ENCODE results near the gene RAB3A.

Gene RAB3A

DNA sequence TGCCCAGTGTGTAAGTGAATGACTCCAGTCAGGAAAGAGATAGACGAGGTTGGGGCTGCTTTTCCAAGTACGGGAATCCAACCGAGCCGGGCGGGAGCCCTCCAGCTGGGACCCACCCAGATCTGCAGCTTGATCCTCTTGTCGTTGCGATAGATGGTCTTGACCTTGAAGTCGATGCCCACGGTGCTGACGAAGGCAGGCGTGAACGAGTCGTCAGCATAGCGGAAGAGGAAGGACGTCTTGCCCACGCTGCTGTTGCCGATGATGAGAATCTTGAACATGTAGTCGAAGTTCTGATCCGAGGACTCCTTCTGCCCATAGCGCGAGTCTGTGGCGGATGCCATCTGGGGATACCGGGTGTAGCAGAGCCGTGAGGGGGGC is 1.5 kb downstream of the RAB3A start:
- TF ChIP-seq ZNF114 (tag by site-specific recombination; IDR thresholded peaks at IDR 0.05) (no peak), ZSCAN4 (tag by site-specific recombination; IDR thresholded peaks at IDR 0.05) (no peak), ZNF548 (tag by site-specific recombination; IDR thresholded peaks at IDR 0.05) (no peak), ZBTB1 (tag by site-specific recombination; IDR thresholded peaks at IDR 0.05) (no peak), RBAK (tag by site-specific recombination; IDR thresholded peaks at IDR 0.05) (no peak)
- Histone ChIP-seq H3K4me1 (ENCODE audit: control insufficient read depth, insufficient read depth, low read length) (peaks cover 8% of the 10 kb centered on the region), H3K36me3 (ENCODE audit: control insufficient read depth in 2 of 2, insufficient read depth in 1 of 2, low read length in 2 of 2) (peaks cover 4 to 20% of the 10 kb centered on the region in 2 experiments; a peak in 2 of 3 replicates), H3K27ac (ENCODE audit: extremely low read depth, low read depth, low read length) (no peak overlapping the region), H3K4me3 (ENCODE audit: low read depth, low read length) (no peak overlapping the region), H3K9me3 (ENCODE audit: control insufficient read depth, insufficient read depth, low read depth, low read length) (no peaks in the 10 kb centered on the region)
- ChIA-PET CTCF (interaction anchor here (1.5 kb wide), 1 partner anchor 89 kb away, joined by 5 read pairs; no protein-coding TSS in a partner anchor), POLR2A (interaction anchor here (0.6 to 1.0 kb wide), 2 partner anchors 79 to 244 kb away, joined by 3 to 4 read pairs; partner anchors contain the start of gene JUND)

DNA sequence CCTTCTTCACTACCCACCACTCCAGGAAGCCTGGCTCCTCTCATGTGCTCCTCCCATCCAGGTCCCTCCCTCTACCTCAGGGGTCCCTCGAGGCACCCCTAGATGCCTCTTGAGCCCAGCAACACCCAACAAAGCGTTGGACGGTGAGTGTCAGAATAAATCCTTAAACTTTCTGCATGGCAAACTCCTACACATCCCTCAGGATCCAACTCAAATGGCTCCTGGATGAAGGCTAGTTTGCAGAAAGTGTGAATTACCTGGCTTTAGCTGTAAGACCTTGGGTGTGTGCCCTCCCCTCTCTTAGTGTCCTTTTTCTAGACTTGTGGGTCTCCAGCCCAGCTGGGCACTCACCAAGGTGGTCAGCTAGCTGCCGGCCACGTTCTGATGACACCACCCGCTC is 5.5 kb downstream of the RAB3A start:
- TF ChIP-seq ZNF24 (tag by site-specific recombination; IDR thresholded peaks at IDR 0.05) (no peak), ZFP3 (tag by site-specific recombination; IDR thresholded peaks at IDR 0.05; ENCODE audit: low read depth) (peak; percentile 90)
- H3K4me1 ChIP-seq (ENCODE audit: control insufficient read depth, insufficient read depth, low read length): no peaks in the 10 kb centered on the region
- POLR2A ChIA-PET: interaction anchor here (0.6 to 1.1 kb wide), 2 partner anchors 83 to 379 kb away, joined by 3 read pairs; partner anchors contain the start of gene JUND
- no peaks in the 10 kb centered on the region for H3K9me3 ChIP-seq (ENCODE audit: control insufficient read depth, insufficient read depth, low read depth, low read length)
- H3K36me3 ChIP-seq (ENCODE audit: control insufficient read depth in 2 of 2, insufficient read depth in 1 of 2, low read length in 2 of 2): peaks cover 4 to 32% of the 10 kb centered on the region in 2 experiments; a peak in 2 of 3 replicates
- no peak overlapping the region for H3K27ac ChIP-seq (ENCODE audit: extremely low read depth, low read depth, low read length)
- CTCF ChIA-PET: interaction anchor here (1.7 kb wide), 1 partner anchor 54 kb away, joined by 4 read pairs; no protein-coding TSS in a partner anchor
- H3K4me3 ChIP-seq (ENCODE audit: low read depth, low read length): no peak overlapping the region

DNA sequence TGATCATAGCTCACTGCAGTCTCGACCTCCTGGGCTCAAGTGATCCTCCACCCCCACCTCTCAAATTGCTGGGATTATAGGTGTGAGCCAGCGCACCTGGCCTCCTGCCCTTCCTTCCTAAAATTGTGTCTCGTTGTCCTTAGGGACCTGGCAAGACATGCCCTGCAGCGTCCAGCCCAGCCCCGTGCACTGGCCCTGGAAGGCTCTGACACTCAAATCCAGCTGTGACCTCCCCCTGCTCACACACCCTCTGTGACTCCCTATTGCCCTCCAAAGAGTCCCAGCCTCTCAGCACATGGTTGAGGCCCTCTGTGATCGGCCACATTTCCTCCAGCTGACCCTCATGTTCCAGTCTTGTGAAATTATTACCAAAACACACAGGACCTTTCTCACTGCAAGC is 5.9 kb downstream of the RAB3A start:
- no peak for TF ChIP-seq MYNN (tag by site-specific recombination; IDR thresholded peaks at IDR 0.05; ENCODE audit: borderline replicate concordance)
- peak; percentile 58; the same call in 1 of the 2 replicates for TF ChIP-seq ZNF16 (tag by site-specific recombination; IDR thresholded peaks at IDR 0.05; ENCODE audit: low read depth)
- TF ChIP-seq ZNF610 (tag by site-specific recombination; IDR thresholded peaks at IDR 0.05; ENCODE audit: borderline replicate concordance): no peak
- TF ChIP-seq ZNF274 (IDR thresholded peaks at IDR 0.05; ENCODE audit: low read length): no peak
- no peak for TF ChIP-seq ZNF274 (tag by site-specific recombination; IDR thresholded peaks at IDR 0.05; ENCODE audit: borderline replicate concordance)
- TF ChIP-seq ZNF558 (tag by site-specific recombination; IDR thresholded peaks at IDR 0.05): peak; percentile 66
- ChIA-PET CTCF (interaction anchor here (1.7 kb wide), 1 partner anchor 54 kb away, joined by 4 read pairs; no protein-coding TSS in a partner anchor), POLR2A (interaction anchor here (0.6 to 1.1 kb wide), 2 partner anchors 84 to 379 kb away, joined by 3 read pairs; partner anchors contain the start of gene JUND)
- no peak overlapping the region for H3K4me3 ChIP-seq (ENCODE audit: low read depth, low read length)
- peaks cover 4 to 32% of the 10 kb centered on the region in 2 experiments; a peak in 2 of 3 replicates for H3K36me3 ChIP-seq (ENCODE audit: control insufficient read depth in 2 of 2, insufficient read depth in 1 of 2, low read length in 2 of 2)
- no peaks in the 10 kb centered on the region for H3K9me3 ChIP-seq (ENCODE audit: control insufficient read depth, insufficient read depth, low read depth, low read length)
- H3K27ac ChIP-seq (ENCODE audit: extremely low read depth, low read depth, low read length): no peak overlapping the region
- H3K4me1 ChIP-seq (ENCODE audit: control insufficient read depth, insufficient read depth, low read length): no peaks in the 10 kb centered on the region

- Histone ChIP-seq H3K4me1 (ENCODE audit: control insufficient read depth, insufficient read depth, low read length) (no peaks in the 10 kb centered on the region), H3K36me3 (ENCODE audit: control insufficient read depth in 2 of 2, insufficient read depth in 1 of 2, low read length in 2 of 2) (peaks cover 4 to 29% of the 10 kb centered on the region in 2 experiments; a peak in 2 of 3 replicates), H3K4me3 (ENCODE audit: low read depth, low read length) (no peak overlapping the region), H3K9me3 (ENCODE audit: control insufficient read depth, insufficient read depth, low read depth, low read length) (no peaks in the 10 kb centered on the region), H3K27ac (ENCODE audit: extremely low read depth, low read depth, low read length) (no peak overlapping the region)
- CTCF ChIA-PET: no interaction called here
- TF ChIP-seq ZNF514 (tag by site-specific recombination; IDR thresholded peaks at IDR 0.05): no peak
- no peak for TF ChIP-seq ZBTB48 (tag by site-specific recombination; IDR thresholded peaks at IDR 0.05)
- TF ChIP-seq HOXC10 (CRISPR knock-in tag; IDR thresholded peaks at IDR 0.05): no peak
- TF ChIP-seq SP7 (tag by site-specific recombination; IDR thresholded peaks at IDR 0.05): no peak
- TF ChIP-seq ZNF239 (tag by site-specific recombination; IDR thresholded peaks at IDR 0.05): no peak
- TF ChIP-seq ZNF280C (tag by site-specific recombination; IDR thresholded peaks at IDR 0.05): no peak
- no peak for TF ChIP-seq PRDM6 (tag by site-specific recombination; IDR thresholded peaks at IDR 0.05)
- no peak for TF ChIP-seq ZNF549 (tag by site-specific recombination; IDR thresholded peaks at IDR 0.05)
- TF ChIP-seq EGR2 (tag by site-specific recombination; IDR thresholded peaks at IDR 0.05; ENCODE audit: low read depth): no peak
- no peak for TF ChIP-seq SETDB1 (IDR thresholded peaks at IDR 0.05; ENCODE audit: insufficient read length, low read length)
- no peak for TF ChIP-seq ZNF366 (tag by site-specific recombination; conservative IDR thresholded peaks at IDR 0.05)
- no peak for TF ChIP-seq BCL11B (tag by site-specific recombination; IDR thresholded peaks at IDR 0.05; ENCODE audit: low read depth)
- POLR2A ChIA-PET: interaction anchor here (0.6 kb wide), 1 partner anchor 145 kb away, joined by 3 read pairs; no protein-coding TSS in a partner anchor
Measured at GRCh38 chr19:18197306-18197705, 6.5 kb downstream of the RAB3A start.

Measured in HEK293 (cell line).